Cardiac fibroblast (primary cell): ENCODE data around the gene COL18A1.
"Not testable (repeated sequence)": the region's sequence is repeated elsewhere in the genome, so short reads cannot be mapped to it uniquely, and the experiment has no call there.

Experiments used
- DNase-seq, 2 donors: peaks; one replicate each; pipeline versions ENCODE4 v3.0.0 to v3.0.0-alpha.2; 2010; ENCODE audit warnings: low read depth in 2 of 2
- H3K4me3 ChIP-seq, 2 donors: replicated peaks in 1 of 2; 1 replicate in 1 of 2; 2 replicates in 1 of 2; pipeline ENCODE4 v1.5.1; 2011; ENCODE audit warnings: low read depth in 2 of 2, low read length in 2 of 2, mild to moderate bottlenecking in 2 of 2, moderate library complexity in 1 of 2
- CTCF ChIP-seq: IDR thresholded peaks from one replicate; pipeline ENCODE4 v1.5.1; 2011; ENCODE audit warnings: low read depth, mild to moderate bottlenecking, low read length, inconsistent platforms

The COL18A1 gene

DNA sequence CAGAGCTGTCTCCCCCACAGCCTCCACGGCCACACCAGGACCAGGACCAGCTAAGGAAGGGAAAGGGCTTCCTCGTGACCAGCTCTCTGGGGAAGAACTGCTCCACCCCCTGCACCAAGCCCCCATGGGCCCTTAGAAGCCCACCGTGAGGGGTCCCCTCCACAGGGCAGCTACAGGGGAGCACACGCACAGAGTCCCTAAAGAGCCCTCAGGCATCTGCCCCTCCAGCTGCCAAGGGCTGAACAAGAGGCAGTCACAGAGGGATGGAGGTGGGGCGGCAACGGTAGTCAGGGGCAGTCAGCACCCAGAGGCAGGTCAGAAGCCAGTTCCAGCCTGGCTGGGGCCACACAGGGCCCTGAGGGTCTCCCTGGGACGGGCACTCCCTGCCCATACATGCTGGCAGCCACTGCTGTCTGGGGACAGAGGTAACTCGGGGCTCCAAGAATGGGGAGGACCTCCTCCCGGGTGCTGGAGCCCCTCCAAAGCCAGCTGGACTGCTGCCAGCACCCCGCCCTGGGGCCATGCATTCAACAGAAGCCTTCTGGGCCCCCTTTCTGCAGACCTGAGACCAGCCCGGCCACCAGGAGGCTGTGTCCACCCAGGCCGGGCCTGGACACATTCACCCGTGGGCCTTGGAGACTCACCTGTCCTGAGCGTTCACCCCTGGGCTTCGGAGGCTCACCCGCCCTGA, 118.6 kb downstream of the COL18A1 start:
- no peak overlapping the region for H3K4me3 ChIP-seq
- no peak for TF ChIP-seq CTCF
- DNase-seq = no peak

DNA sequence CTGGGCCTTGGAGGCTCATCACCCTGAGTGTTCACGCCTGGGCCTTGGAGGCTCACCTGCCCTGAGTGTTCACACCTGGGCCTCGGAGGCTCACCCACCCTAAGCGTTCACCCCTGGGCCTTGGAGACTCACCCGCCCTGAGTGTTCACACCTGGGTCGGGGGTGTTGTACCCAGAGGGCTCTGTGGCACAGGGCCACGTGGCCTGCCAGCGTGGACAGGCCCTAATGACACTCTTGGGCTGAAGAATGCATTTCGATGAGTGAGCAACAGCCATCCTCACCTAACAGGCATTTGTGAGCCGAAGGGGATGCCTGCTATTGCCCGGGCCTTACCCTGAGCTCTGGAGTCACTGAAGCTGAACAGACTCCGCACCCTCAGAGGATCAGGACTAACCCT, 119.8 kb downstream of the COL18A1 start:
- TF ChIP-seq CTCF = no peak
- H3K4me3 ChIP-seq = no peak overlapping the region
- DNase-seq = no peak

- no peak for DNase-seq
Observed at GRCh38 chr21:45525153-45525909, 120.4 kb downstream of the COL18A1 start.

GRCh38 chr21:45525910-45526306, 120.9 kb downstream of the COL18A1 start:
- no peak for TF ChIP-seq CTCF
- no peak for DNase-seq
- H3K4me3 ChIP-seq = no peak overlapping the region

More at GRCh38 chr21:45525153-45525909, 120.4 kb downstream of the COL18A1 start:
- no peak for TF ChIP-seq CTCF
- H3K4me3 ChIP-seq = no peak overlapping the region

DNA sequence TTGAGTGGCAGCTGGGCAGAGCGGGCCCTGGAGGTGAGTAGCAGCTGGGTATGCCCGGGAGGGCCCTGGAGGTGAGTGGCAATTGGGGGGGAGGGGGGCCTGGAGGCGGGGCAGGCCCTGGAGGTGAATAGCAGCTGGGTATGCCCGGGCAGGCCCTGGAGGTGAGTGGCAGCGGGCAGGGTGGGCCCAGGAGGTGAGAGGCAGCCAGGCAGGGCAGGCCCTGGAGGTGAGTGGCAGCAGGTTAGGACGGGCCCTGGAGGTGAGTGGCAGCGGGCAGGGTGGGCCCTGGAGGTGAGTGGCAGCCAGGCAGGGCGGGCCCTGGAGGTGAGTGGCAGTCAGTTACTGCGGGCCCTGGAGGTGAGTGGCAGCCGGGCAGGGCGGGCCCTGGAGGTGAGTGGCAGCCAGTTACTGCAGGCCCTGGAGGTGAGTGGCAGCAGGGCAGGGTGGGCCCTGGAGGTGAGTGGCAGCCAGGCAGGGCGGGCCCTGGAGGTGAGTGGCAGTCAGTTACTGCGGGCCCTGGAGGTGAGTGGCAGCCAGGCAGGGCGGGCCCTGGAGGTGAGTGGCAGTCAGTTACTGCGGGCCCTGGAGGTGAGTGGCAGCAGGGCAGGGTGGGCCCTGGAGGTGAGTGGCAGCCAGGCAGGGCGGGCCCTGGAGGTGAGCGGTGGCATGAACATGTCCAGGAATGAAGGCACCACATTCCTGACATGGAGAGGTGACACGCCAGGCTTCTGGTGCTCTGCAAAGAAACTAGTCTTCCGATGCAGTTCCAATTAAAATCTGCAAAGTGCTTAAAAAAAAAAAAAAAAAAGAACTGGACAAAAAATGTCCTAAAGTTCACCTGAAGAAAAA, 122.4 kb downstream of the COL18A1 start:
- H3K4me3 ChIP-seq, DNase-seq: not testable (repeated sequence)

GRCh38 chr21:45528028-45528705, 123.2 kb downstream of the COL18A1 start:
- H3K4me3 ChIP-seq = no peak overlapping the region
- no peak for TF ChIP-seq CTCF
- DNase-seq = no peak
